GM13977 (cell line): ENCODE results near the gene FSTL4.

ENCODE experiments used
- DNase-seq: peaks from one replicate; pipeline ENCODE4 v3.0.0; 2012; ENCODE audit warnings: low spot score
- in situ Hi-C: fragments of 300-500 bp; cut with MboI; formaldehyde crosslinking; loops from one replicate; pipeline ENCODE4 v1.12.0; 2022; ENCODE audit warnings: low sequenced_read_pairs, low pct_unique_long_range_greater_than_20kb, mixed read lengths, inconsistent platforms; ENCODE audit not compliant: unreplicated experiment
- TF ChIP-seq, protein P1 (sequence below): IDR thresholded peaks from 2 replicates; pipeline ENCODE4 v1.5.1; 2012; ENCODE audit warnings: mild to moderate bottlenecking, control low read depth; ENCODE audit not compliant: insufficient read depth; ENCODE audit errors: extremely low read depth, missing control alignments

Gene FSTL4

DNA sequence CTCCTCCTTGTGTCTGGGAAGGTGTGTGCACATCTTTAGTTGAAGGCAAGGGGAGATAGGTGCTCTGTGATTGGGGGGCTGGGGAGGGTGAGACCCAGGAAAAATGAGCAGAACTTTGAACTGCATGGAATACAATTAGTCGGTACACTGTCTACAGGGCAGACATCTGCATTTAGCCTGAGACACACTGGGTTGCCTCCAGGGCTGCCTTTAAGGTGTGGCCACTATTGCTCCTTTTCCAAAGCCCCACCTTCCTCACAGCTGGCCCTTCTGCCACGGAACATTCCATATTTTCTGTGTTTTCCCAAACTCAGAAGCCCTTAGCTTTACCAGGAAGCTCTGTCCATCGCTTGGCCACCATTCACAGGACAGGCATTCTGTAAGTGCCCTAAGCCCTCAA is 312.6 kb downstream of the FSTL4 start:
- TF ChIP-seq, protein P1, sequence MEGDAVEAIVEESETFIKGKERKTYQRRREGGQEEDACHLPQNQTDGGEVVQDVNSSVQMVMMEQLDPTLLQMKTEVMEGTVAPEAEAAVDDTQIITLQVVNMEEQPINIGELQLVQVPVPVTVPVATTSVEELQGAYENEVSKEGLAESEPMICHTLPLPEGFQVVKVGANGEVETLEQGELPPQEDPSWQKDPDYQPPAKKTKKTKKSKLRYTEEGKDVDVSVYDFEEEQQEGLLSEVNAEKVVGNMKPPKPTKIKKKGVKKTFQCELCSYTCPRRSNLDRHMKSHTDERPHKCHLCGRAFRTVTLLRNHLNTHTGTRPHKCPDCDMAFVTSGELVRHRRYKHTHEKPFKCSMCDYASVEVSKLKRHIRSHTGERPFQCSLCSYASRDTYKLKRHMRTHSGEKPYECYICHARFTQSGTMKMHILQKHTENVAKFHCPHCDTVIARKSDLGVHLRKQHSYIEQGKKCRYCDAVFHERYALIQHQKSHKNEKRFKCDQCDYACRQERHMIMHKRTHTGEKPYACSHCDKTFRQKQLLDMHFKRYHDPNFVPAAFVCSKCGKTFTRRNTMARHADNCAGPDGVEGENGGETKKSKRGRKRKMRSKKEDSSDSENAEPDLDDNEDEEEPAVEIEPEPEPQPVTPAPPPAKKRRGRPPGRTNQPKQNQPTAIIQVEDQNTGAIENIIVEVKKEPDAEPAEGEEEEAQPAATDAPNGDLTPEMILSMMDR = no peak
- DNase-seq = no peak
- in situ Hi-C loops = loop anchor here (25.0 kb wide), 1 partner anchor 187 kb away; no protein-coding TSS in a partner anchor

DNA sequence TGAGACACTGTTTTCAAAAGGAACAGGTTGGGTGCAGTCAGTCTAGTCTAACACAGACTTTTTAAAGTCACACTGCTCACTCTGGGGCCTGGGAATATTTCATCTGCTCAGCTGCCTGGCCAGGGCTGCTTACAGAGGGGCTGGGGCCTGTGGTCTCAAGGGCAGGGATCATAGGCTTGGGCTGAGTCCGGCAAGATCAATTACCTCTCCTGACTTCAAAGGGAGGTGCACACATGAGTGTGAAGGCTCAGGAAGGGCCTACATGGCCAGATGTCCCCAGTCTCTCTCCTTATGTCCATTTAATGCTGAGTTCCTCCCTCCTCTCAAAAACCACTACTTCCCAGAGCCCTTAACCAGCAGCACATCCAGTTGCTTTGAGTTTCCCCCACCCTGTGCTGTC is 313.3 kb downstream of the FSTL4 start:
- TF ChIP-seq, protein P1 = no peak
- in situ Hi-C loops = loop anchor here (25.0 kb wide), 1 partner anchor 187 kb away; no protein-coding TSS in a partner anchor
- DNase-seq = no peak

DNA sequence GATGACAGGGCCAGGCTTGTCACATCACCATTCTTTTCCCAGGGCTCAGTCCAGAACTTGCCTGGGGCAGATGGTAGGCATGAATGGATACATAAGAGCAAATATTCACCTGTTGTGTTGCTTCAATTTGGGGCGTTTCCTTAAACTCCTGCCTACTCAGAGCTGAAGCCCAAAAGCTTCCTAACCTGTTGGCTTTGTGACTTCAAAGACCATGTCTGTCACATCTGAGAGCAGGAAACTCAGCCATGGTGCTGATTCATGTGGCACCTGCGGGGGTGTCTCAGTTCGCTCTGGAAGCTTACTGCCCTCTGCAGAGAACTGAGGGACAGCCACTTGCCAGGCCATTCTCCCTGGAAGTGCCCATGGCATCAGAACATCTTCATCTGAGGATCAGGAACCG is 313.9 kb downstream of the FSTL4 start:
- no peak for DNase-seq
- in situ Hi-C loops = loop anchor here (25.0 kb wide), 1 partner anchor 186 kb away; no protein-coding TSS in a partner anchor
- TF ChIP-seq, protein P1 = no peak

DNA sequence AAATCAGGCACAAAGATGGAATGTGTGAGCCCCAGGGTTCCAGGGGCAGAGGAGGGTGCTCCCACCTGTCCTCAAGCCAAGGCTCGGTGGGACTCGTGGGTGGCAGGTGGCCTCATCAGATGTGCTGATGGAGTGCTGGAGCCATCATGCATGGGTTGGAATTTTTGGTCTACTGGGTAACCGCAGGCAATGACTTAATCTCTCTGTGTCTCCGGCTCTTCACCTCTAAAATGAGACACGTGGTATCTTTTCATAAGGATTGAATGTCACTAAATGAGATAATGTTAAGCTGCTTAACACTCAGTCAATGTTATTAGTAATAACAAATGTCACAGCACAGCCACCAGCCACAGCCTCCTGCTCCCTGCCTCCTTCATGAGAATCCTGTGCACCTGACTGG is 315.0 kb downstream of the FSTL4 start:
- in situ Hi-C loops = loop anchor here (25.0 kb wide), 1 partner anchor 185 kb away; no protein-coding TSS in a partner anchor
- DNase-seq = no peak

DNA sequence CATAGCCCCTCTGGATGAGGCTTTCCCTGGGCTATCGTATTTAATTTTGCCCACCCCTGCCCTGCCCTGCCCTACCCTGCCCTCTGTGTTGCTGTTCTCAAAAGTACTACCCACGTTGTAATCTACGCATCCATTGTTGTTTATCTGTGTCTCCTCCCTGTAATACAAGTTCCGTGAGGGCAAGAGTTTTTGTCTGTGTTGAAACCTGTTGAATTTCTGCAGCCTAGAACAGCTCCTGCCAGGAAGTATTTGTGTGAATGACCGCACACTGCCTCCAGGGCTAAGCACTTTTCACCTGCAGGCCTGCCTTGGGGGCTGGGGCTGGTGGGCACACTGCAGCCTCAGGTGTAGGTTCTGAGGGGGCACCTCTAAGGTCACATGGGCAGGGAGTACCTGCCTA is 315.7 kb downstream of the FSTL4 start:
- DNase-seq = no peak
- TF ChIP-seq, protein P1 = no peak
- in situ Hi-C loops = loop anchor here (25.0 kb wide), 1 partner anchor 184 kb away; no protein-coding TSS in a partner anchor

More for the DNA sequence above, 315.0 kb downstream of the FSTL4 start:
- TF ChIP-seq, protein P1 = no peak

DNA sequence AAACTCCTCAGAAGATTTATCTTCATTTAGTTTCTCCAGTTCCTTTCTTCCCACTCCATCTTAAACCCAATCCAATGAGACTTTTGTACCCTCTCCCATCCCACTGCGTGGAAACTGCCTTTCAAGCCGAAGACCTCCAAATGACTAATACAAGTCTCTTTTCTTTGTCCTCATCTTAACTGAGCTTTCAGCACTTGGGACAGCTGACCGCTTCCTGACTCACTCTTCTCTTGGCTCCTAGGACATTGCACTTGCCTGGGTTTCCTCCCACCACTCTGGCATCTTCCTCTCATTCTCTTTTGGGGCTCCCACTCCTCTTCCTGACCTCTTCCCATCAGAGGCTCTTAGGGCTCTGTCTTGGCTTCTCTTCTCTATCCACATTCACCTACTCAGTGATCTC is 316.8 kb downstream of the FSTL4 start:
- TF ChIP-seq, protein P1 = no peak
- in situ Hi-C loops = loop anchor here (25.0 kb wide), 1 partner anchor 183 kb away; no protein-coding TSS in a partner anchor
- DNase-seq = no peak

DNA sequence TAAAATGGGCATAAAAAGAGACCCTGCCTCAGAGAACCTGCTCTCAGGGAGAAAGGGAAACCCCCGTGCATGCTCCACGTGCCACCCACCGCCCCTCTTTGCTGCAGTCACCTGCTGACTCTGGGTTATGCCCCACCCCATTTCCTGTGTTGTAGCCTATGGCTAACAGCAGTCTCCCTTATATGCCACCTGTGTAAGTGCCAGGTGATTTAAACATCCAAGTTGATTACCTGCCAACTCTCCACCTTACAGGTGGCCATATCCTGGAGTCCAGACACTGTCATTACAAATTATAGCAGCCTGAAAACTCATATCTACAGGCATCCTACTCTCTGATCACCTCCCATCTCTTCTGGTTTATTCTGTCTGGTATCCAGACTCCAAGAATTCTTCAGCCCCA is 318.0 kb downstream of the FSTL4 start:
- in situ Hi-C loops = loop anchor here (25.0 kb wide), 1 partner anchor 182 kb away; no protein-coding TSS in a partner anchor
- DNase-seq = no peak
- TF ChIP-seq, protein P1 = no peak
